HepG2 (cell line): ENCODE data around the gene CELSR2. TPM values are rescaled to one million over a fixed set of nuclear protein-coding genes. Genes with fewer than 3 reads are reported as not detected.

ENCODE experiments used
- CTCF ChIP-seq: sonication (generic); formaldehyde crosslinking; IDR thresholded peaks from 2 replicates; pipeline ENCODE4 v1.5.0; 2020; ENCODE audit warnings: mild to moderate bottlenecking, missing genetic modification reagents, moderate library complexity
- DDIT3 ChIP-seq: sonication (generic); formaldehyde crosslinking; IDR thresholded peaks from 2 replicates; pipeline ENCODE4 v1.4.0; 2020; ENCODE audit warnings: mild to moderate bottlenecking, missing genetic modification reagents
- ELF4 ChIP-seq: sonication (generic); formaldehyde crosslinking; IDR thresholded peaks from 2 replicates; pipeline ENCODE4 v1.5.0; 2020; ENCODE audit warnings: missing genetic modification reagents, mild to moderate bottlenecking, moderate library complexity, borderline replicate concordance
- FOXP4 ChIP-seq: sonication (generic); formaldehyde crosslinking; IDR thresholded peaks from 2 replicates; pipeline ENCODE4 v1.4.0; 2020; ENCODE audit warnings: missing genetic modification reagents
- GATAD2A ChIP-seq: IDR thresholded peaks from 2 replicates; pipeline ENCODE4 v1.6.1; 2016
- MLLT10 ChIP-seq: sonication (generic); formaldehyde crosslinking; IDR thresholded peaks from 2 replicates; pipeline ENCODE4 v1.4.0; 2020; ENCODE audit warnings: missing genetic modification reagents
- MZF1 ChIP-seq: sonication (generic); formaldehyde crosslinking; IDR thresholded peaks from 2 replicates; pipeline ENCODE4 v1.8.1; 2023; ENCODE audit warnings: mild to moderate bottlenecking, missing genetic modification reagents, borderline replicate concordance
- PRMT3 ChIP-seq: sonication (generic); formaldehyde crosslinking; IDR thresholded peaks from 2 replicates; pipeline ENCODE4 v1.8.1; 2022; ENCODE audit warnings: low read depth, mild to moderate bottlenecking, moderate library complexity, missing genetic modification reagents, borderline replicate concordance
- REPIN1 ChIP-seq: sonication (generic); formaldehyde crosslinking; IDR thresholded peaks from 2 replicates; pipeline ENCODE4 v1.8.0; 2022; ENCODE audit warnings: missing genetic modification reagents, low read depth, mild to moderate bottlenecking, borderline replicate concordance
- SETDB1 ChIP-seq: sonication (generic); formaldehyde crosslinking; IDR thresholded peaks from 2 replicates; pipeline ENCODE4 v1.5.1; 2020; ENCODE audit warnings: missing genetic modification reagents, mild to moderate bottlenecking, borderline replicate concordance
- SKI ChIP-seq: fragments of 450-650 bp; IDR thresholded peaks from one replicate; pipeline ENCODE4 v1.6.1; 2018; ENCODE audit warnings: mild to moderate bottlenecking; ENCODE audit not compliant: partially characterized antibody
- SMC3 ChIP-seq: IDR thresholded peaks from 2 replicates; pipeline ENCODE4 v1.6.1; 2011; ENCODE audit warnings: low read length, improper control_type of control experiment
- SMYD3 ChIP-seq: sonication (generic); formaldehyde crosslinking; IDR thresholded peaks from 2 replicates; pipeline ENCODE4 v1.8.1; 2023; ENCODE audit warnings: mild to moderate bottlenecking, missing genetic modification reagents
- TOPORS ChIP-seq: sonication (generic); formaldehyde crosslinking; IDR thresholded peaks from 2 replicates; pipeline ENCODE4 v1.8.0; 2023; ENCODE audit warnings: mild to moderate bottlenecking, missing genetic modification reagents
- ZBTB7A ChIP-seq: sonication (generic); formaldehyde crosslinking; IDR thresholded peaks from 2 replicates; pipeline ENCODE4 v1.8.0; 2022; ENCODE audit warnings: mild to moderate bottlenecking, missing genetic modification reagents
- ZNF333 ChIP-seq: sonication (generic); formaldehyde crosslinking; IDR thresholded peaks from 2 replicates; pipeline ENCODE4 v1.4.0; 2020; ENCODE audit warnings: mild to moderate bottlenecking, missing genetic modification reagents, borderline replicate concordance
- ZNF704 ChIP-seq: sonication (generic); formaldehyde crosslinking; IDR thresholded peaks from 2 replicates; pipeline ENCODE4 v1.8.1; 2023; ENCODE audit warnings: mild to moderate bottlenecking, inconsistent platforms, moderate library complexity, missing genetic modification reagents, borderline replicate concordance
- polyA plus RNA-seq, 8 experiments: library from polyadenylated mRNA; depleted of rRNA in 3 of 8; stranded (reverse) in 7 of 8; unstranded in 1 of 8; fragments of >200 nt; fragmentation: Illumina TruSeq in 4 of 8; extraction: Trizol in 4 of 8; gene quantifications; 2 replicates each; pipeline versions ENCODE4 v1.2.1 to v1.2.3, GENCODE V29; 2011 to 2016; ENCODE audit warnings: low read depth in 4 of 8, missing spikeins in 1 of 8, mixed read lengths in 1 of 8; ENCODE audit not compliant: insufficient read depth in 1 of 8
- total RNA-seq, 5 experiments: library from RNA; depleted of rRNA; stranded (reverse); fragments of >200 nt; fragmentation: Illumina TruSeq; extraction: Trizol; gene quantifications; 2 replicates each; pipeline ENCODE4 v1.2.3, GENCODE V29; 2016; ENCODE audit warnings: low read depth in 1 of 5
- TF ChIP-seq, protein P1 (sequence below): sonication (generic); formaldehyde crosslinking; IDR thresholded peaks from 2 replicates; pipeline ENCODE4 v1.4.0; 2020; ENCODE audit warnings: missing genetic modification reagents

CELSR2 gene
- total and polyA plus RNA-seq, 2 of the 13 experiments (the other 11 are each of a cell fraction or from before 2014, with no cell fraction given), result 4.0 to 6.6 TPM

- TF ChIP-seq, protein P1, sequence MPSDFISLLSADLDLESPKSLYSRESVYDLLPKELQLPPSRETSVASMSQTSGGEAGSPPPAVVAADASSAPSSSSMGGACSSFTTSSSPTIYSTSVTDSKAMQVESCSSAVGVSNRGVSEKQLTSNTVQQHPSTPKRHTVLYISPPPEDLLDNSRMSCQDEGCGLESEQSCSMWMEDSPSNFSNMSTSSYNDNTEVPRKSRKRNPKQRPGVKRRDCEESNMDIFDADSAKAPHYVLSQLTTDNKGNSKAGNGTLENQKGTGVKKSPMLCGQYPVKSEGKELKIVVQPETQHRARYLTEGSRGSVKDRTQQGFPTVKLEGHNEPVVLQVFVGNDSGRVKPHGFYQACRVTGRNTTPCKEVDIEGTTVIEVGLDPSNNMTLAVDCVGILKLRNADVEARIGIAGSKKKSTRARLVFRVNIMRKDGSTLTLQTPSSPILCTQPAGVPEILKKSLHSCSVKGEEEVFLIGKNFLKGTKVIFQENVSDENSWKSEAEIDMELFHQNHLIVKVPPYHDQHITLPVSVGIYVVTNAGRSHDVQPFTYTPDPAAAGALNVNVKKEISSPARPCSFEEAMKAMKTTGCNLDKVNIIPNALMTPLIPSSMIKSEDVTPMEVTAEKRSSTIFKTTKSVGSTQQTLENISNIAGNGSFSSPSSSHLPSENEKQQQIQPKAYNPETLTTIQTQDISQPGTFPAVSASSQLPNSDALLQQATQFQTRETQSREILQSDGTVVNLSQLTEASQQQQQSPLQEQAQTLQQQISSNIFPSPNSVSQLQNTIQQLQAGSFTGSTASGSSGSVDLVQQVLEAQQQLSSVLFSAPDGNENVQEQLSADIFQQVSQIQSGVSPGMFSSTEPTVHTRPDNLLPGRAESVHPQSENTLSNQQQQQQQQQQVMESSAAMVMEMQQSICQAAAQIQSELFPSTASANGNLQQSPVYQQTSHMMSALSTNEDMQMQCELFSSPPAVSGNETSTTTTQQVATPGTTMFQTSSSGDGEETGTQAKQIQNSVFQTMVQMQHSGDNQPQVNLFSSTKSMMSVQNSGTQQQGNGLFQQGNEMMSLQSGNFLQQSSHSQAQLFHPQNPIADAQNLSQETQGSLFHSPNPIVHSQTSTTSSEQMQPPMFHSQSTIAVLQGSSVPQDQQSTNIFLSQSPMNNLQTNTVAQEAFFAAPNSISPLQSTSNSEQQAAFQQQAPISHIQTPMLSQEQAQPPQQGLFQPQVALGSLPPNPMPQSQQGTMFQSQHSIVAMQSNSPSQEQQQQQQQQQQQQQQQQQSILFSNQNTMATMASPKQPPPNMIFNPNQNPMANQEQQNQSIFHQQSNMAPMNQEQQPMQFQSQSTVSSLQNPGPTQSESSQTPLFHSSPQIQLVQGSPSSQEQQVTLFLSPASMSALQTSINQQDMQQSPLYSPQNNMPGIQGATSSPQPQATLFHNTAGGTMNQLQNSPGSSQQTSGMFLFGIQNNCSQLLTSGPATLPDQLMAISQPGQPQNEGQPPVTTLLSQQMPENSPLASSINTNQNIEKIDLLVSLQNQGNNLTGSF, result 0 out of 2 replicates have a peak, but pooled peaks have one; percentile 23
- peak; percentile 38; the same call in 1 of the 2 replicates for TF ChIP-seq GATAD2A (CRISPR knock-in tag)
- no peak for TF ChIP-seq SETDB1 (CRISPR knock-in tag)
- no peak for TF ChIP-seq MZF1 (CRISPR knock-in tag)
- TF ChIP-seq CTCF (CRISPR knock-in tag), result peak; percentile 46
- peak; percentile 40; the same call in 1 of the 2 replicates for TF ChIP-seq ZBTB7A (CRISPR knock-in tag)
- no peak for TF ChIP-seq TOPORS (CRISPR knock-in tag)
- TF ChIP-seq PRMT3 (CRISPR knock-in tag), result no peak
- TF ChIP-seq ZNF333 (CRISPR knock-in tag), result no peak
- 0 out of 2 replicates have a peak, but pooled peaks have one; percentile 22 for TF ChIP-seq ZNF704 (CRISPR knock-in tag)
- TF ChIP-seq SKI, result no peak
- TF ChIP-seq SMC3, result no peak
- no peak for TF ChIP-seq ELF4 (CRISPR knock-in tag)
- TF ChIP-seq REPIN1 (CRISPR knock-in tag), result no peak
- TF ChIP-seq FOXP4 (CRISPR knock-in tag), result no peak
- TF ChIP-seq MLLT10 (CRISPR knock-in tag), result no peak
- no peak for TF ChIP-seq DDIT3 (CRISPR knock-in tag)
- no peak for TF ChIP-seq SMYD3 (CRISPR knock-in tag)
Observed at GRCh38 chr1:109253803-109254620, 4.7 kb downstream of the CELSR2 start (continued).
